ENCODE data around the gene CDK14.

CDK14 gene

GRCh38 chr7:90705391-90706071 lies 109.4 kb downstream of the CDK14 start:
- H3K36me3 ChIP-seq = no peaks in the 10 kb centered on the region; a peak in 1 of 22 replicates
- peaks cover 0 to 9% (median 0%) of the 10 kb centered on the region in 11 experiments; a peak in 3 of 22 replicates for H4K20me1 ChIP-seq
- H3K27me3 ChIP-seq = no peaks in the 10 kb centered on the region
- H3K4me3 ChIP-seq = no peak overlapping the region
- H3K9me3 ChIP-seq (replicated peaks in 1 of 11) = no peaks in the 10 kb centered on the region; a peak in 1 of 22 replicates
- no peak overlapping the region for H3K9ac ChIP-seq
- no peak for TF ChIP-seq Cebpa-rat (IDR thresholded peaks at IDR 0.05)
- H3K4me1 ChIP-seq = peaks cover 22 to 55% (median 36%) of the 10 kb centered on the region in 10 experiments
- H3K27ac ChIP-seq = no peak overlapping the region
- H3K4me2 ChIP-seq = 0 out of 22 replicates have a peak overlapping the region, but pooled peaks of 2 of the 11 experiments have one; percentile 0 to 3

- no peak overlapping the region for H3K4me3 ChIP-seq
- no peaks in the 10 kb centered on the region; a peak in 1 of 22 replicates for H3K9me3 ChIP-seq (replicated peaks in 1 of 11)
- peak overlapping the region in 3 of 11 experiments; percentile 2 to 18 (median 2); a peak in 1 of 22 replicates for H3K27ac ChIP-seq
- no peak for TF ChIP-seq Cebpa-rat (IDR thresholded peaks at IDR 0.05)
- no peaks in the 10 kb centered on the region; a peak in 1 of 22 replicates for H3K36me3 ChIP-seq
- no peaks in the 10 kb centered on the region for H3K27me3 ChIP-seq
- no peak overlapping the region for H3K9ac ChIP-seq
- H4K20me1 ChIP-seq = peaks cover 0 to 9% (median 0%) of the 10 kb centered on the region in 11 experiments; a peak in 3 of 22 replicates
- H3K4me1 ChIP-seq = peaks cover 23 to 51% (median 32%) of the 10 kb centered on the region in 10 experiments
- peak overlapping the region in 3 of 11 experiments; percentile 0 to 18 (median 7); a peak in 1 of 22 replicates for H3K4me2 ChIP-seq
Observed at GRCh38 chr7:90706072-90706716, 110.1 kb downstream of the CDK14 start.

DNA sequence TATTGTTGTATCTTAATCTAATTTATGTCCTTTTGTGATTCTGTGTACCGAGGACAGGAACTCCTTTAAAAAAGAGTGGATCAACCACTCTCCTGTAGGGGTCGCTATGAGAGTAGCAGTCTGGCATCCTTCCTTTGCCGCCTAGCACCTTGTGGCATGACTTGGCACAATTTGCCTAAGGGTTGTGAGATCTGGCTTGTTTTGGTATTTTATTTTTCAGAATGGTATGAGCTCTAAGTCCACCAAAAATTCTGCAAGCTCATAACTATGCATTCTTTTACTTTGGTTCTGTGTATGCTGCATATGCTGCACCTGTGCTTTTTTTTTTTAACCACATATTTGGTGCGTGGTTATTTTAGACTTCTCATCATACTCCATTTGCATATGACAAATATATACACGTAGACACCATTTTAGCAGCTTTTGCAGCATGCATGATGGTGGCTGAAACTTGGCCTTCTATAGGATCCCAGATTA lies 112.8 kb downstream of the CDK14 start:
- H3K36me3 ChIP-seq = no peaks in the 10 kb centered on the region
- H4K20me1 ChIP-seq = peaks cover 0 to 9% (median 0%) of the 10 kb centered on the region in 11 experiments; a peak in 3 of 22 replicates
- no peak for TF ChIP-seq Cebpa-rat (IDR thresholded peaks at IDR 0.05)
- no peaks in the 10 kb centered on the region for H3K27me3 ChIP-seq
- H3K9ac ChIP-seq = peak overlapping the region in 2 of 11 experiments; percentile 48 to 54; a peak in 2 of 22 replicates
- peaks cover 19 to 46% (median 29%) of the 10 kb centered on the region in 10 experiments for H3K4me1 ChIP-seq
- H3K4me2 ChIP-seq = peak overlapping the region; percentile 61 to 91 (median 75)
- H3K27ac ChIP-seq = peak overlapping the region in 5 of 11 experiments; percentile 34 to 61 (median 50); a peak in 6 of 22 replicates
- H3K9me3 ChIP-seq (replicated peaks in 1 of 11) = no peaks in the 10 kb centered on the region; a peak in 1 of 22 replicates
- no peak overlapping the region for H3K4me3 ChIP-seq

GRCh38 chr7:90709501-90710465 lies 113.7 kb downstream of the CDK14 start:
- peak overlapping the region in 9 of 11 experiments; percentile 9 to 61 (median 50); a peak in 16 of 22 replicates for H3K27ac ChIP-seq
- H3K27me3 ChIP-seq = no peaks in the 10 kb centered on the region
- peaks cover 0 to 9% (median 0%) of the 10 kb centered on the region in 11 experiments; a peak in 3 of 22 replicates for H4K20me1 ChIP-seq
- no peak for TF ChIP-seq Cebpa-rat (IDR thresholded peaks at IDR 0.05)
- H3K4me3 ChIP-seq = peak overlapping the region in 4 of 10 experiments; percentile 6 to 26 (median 12); a peak in 3 of 20 replicates
- peak overlapping the region in 8 of 11 experiments; percentile 4 to 55 (median 43); a peak in 11 of 22 replicates for H3K9ac ChIP-seq
- no peaks in the 10 kb centered on the region for H3K9me3 ChIP-seq (replicated peaks in 1 of 11)
- H3K4me2 ChIP-seq = peak overlapping the region; percentile 61 to 91 (median 75)
- peaks cover 19 to 46% (median 29%) of the 10 kb centered on the region in 10 experiments for H3K4me1 ChIP-seq
- H3K36me3 ChIP-seq = no peaks in the 10 kb centered on the region

DNA sequence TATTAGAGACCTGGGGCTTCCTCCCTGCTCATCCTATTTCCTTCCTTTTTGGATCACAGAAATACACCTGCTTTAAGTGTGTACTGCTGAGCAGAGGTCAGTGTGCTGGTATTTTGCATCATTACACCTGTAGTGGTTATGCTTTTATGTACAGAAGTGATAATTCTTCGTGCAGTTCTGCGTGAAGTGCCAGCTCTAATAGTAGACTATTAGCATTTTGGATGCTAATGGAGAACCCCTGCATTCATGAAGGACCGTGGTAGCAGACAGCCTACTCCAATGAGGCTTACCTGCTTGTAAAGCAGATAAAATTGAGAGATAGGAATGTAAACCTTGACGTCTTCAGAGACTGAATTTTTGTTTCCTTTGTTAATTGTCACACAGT lies 114.3 kb downstream of the CDK14 start:
- Histone ChIP-seq H3K9me3 (replicated peaks in 1 of 11) (no peaks in the 10 kb centered on the region), H3K27me3 (no peaks in the 10 kb centered on the region), H3K36me3 (no peaks in the 10 kb centered on the region), H3K4me1 (peaks cover 19 to 44% (median 29%) of the 10 kb centered on the region in 10 experiments), H4K20me1 (peaks cover 0 to 9% (median 0%) of the 10 kb centered on the region in 11 experiments; a peak in 3 of 22 replicates), H3K4me3 (0 out of 20 replicates have a peak overlapping the region, but pooled peaks of 2 of the 10 experiments have one; percentile 6 to 17), H3K9ac (peak overlapping the region in 5 of 11 experiments; percentile 37 to 55 (median 48); a peak in 3 of 22 replicates), H3K27ac (peak overlapping the region in 7 of 11 experiments; percentile 9 to 57 (median 50); a peak in 9 of 22 replicates), H3K4me2 (peak overlapping the region; percentile 61 to 91 (median 75))
- no peak for TF ChIP-seq Cebpa-rat (IDR thresholded peaks at IDR 0.05)

GRCh38 chr7:90713628-90714027 lies 117.5 kb downstream of the CDK14 start:
- Histone ChIP-seq H3K4me2 (no peak overlapping the region), H3K4me1 (peaks cover 19 to 26% (median 21%) of the 10 kb centered on the region in 10 experiments), H3K36me3 (peaks cover 0 to 7% (median 0%) of the 10 kb centered on the region in 11 experiments; a peak in 1 of 22 replicates), H3K9me3 (replicated peaks in 1 of 11) (no peaks in the 10 kb centered on the region), H3K27ac (no peak overlapping the region), H3K9ac (no peak overlapping the region), H3K4me3 (no peak overlapping the region), H4K20me1 (peaks cover 0 to 9% (median 0%) of the 10 kb centered on the region in 11 experiments; a peak in 3 of 22 replicates), H3K27me3 (no peaks in the 10 kb centered on the region)
- TF ChIP-seq Cebpa-rat (IDR thresholded peaks at IDR 0.05) = no peak

DNA sequence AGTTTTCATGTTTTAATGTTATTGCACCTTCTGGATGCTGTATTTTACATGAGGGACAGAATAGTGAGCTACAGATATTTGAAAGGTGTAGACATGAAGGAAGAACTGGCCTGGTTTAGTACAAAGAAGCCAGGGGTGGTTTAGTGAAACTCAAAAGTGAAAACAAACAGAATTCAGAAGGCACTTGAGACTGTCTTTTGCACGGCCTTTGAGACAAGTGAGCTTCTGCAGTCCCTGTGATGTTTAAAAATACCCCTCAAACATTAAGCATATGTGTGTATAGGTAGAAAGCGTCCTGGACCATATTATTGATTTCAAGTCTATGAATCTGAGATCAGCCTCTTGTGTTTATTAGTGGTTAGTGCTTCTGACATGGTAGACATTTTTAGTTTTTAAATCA lies 118.9 kb downstream of the CDK14 start:
- H3K9ac ChIP-seq = no peak overlapping the region
- TF ChIP-seq Cebpa-rat (IDR thresholded peaks at IDR 0.05) = no peak
- H3K4me1 ChIP-seq = peaks cover 5 to 11% (median 7%) of the 10 kb centered on the region in 10 experiments; a peak in 19 of 20 replicates

More for the DNA sequence above, 118.9 kb downstream of the CDK14 start:
- H3K4me3 ChIP-seq = no peak overlapping the region
- peaks cover 0 to 8% (median 0%) of the 10 kb centered on the region in 11 experiments; a peak in 1 of 22 replicates for H3K36me3 ChIP-seq
- H3K4me2 ChIP-seq = no peak overlapping the region
- H3K27ac ChIP-seq = no peak overlapping the region
- no peaks in the 10 kb centered on the region; a peak in 1 of 22 replicates for H4K20me1 ChIP-seq
- H3K27me3 ChIP-seq = no peaks in the 10 kb centered on the region
- no peaks in the 10 kb centered on the region for H3K9me3 ChIP-seq (replicated peaks in 1 of 11)

All from BLaER1 treated with 17β-estradiol and CSF1 and Interleukin-3, amounts not matched to agents 10 nM and 100 nM (cell line).